HPDE6-E6E7 (cell line): ENCODE results near the gene TJP2.
"Not testable (repeated sequence)": the region's sequence is repeated elsewhere in the genome, so short reads cannot be mapped to it uniquely, and the experiment has no call there.

Experiments used
- DNase-seq: peaks from one replicate; pipeline ENCODE4 v3.0.0; 2011; ENCODE audit warnings: missing footprints; ENCODE audit errors: extremely low spot score

TJP2 gene

DNA sequence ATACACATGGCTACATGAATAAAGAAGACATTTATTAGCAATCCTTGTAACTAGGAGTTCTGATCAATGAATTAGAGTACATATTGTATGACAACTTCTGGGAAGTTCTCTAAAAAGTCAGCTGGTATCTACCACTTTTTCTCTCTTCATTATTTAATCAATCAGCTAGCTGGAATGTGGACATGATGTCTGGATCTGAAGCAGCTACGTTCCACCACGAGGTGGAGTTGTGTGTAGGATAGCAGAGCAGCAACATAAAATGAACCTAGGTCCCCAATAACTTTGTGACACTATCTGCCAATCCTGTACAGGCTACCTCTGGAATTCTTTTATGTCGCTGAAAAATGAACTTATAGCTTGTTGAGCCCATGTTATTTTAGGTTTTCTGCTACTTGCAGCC is 118.0 kb downstream of the TJP2 start:
- DNase-seq: no peak

GRCh38 chr9:69293156-69293555 is 119.1 kb downstream of the TJP2 start:
- DNase-seq: no peak

DNA sequence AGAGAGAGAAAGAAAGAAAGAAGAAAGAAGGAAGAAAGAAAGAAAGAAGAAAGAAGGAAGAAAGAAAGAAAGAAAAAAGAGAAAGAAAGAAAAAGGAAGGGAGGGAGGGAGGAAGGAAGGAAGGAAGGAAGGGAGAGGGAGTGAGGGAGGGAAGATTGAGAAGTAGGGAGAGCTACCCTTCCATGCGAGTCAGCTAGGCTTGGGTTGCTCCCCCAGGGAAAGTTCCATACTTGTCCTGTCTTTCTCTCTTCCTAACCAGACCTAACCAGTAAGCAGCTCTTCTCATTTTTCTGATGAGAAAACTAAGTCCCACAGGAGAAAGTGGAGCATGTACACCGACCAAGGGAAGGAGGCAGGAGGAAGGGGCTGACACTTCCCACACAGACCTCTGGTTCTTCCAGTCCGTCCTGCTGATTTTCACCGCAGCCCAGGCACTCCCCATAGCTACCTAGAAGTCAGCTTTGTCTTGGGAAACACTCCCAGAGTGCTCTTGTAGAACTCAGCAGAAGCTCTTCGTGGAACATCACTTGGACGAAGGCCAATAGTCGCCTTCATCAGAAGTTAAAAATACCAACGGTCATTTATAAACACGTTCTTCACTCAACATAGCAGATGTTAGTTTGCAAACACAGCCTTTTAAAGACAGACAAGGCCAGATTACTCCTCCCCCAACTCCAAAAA is 121.9 kb downstream of the TJP2 start:
- no peak for DNase-seq

GRCh38 chr9:69297300-69297980 is 123.4 kb downstream of the TJP2 start:
- no peak for DNase-seq

DNA sequence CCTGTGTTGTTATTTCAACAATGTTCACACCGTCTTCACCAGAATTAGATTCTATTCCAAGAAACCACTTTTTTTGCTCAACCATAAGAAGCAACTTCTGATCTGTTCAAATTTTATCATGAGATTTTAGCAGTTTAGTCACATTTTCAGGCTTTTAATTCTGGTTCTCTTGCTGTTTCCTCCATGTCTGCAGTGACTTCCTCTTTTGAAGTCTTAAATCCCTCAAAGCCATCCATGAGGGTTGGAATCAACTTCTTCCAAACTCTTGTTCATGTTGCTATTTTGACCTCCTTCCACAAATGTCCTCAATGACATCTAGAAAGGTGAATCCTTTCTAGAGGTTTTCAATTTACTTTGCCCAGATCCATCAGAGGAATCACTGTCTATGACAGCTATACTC is 125.2 kb downstream of the TJP2 start:
- DNase-seq: no peak

GRCh38 chr9:69299826-69300225 is 125.7 kb downstream of the TJP2 start:
- no peak for DNase-seq

DNA sequence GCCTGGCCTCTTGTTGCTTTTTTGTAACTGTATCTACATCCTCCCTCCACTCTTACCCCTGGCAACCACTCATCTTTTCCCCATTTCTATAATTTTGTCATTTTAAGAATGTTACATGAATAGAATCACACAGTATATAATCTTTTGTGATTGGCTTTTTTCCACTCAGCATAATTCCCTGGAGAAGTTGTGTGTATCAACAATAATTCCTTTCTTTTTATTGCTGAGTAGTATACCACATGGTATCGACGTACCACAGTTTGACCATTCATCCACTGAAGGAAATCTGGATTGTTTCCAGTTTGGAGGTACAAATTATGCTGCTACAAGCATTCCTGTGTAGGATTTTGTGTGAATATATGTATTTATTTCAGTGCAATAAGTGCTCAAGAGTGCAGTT is 129.3 kb downstream of the TJP2 start:
- DNase-seq: no peak

GRCh38 chr9:69306895-69307445 is 132.9 kb downstream of the TJP2 start:
- not testable (repeated sequence) for DNase-seq

GRCh38 chr9:69307446-69308205 is 133.5 kb downstream of the TJP2 start:
- DNase-seq: no peak

DNA sequence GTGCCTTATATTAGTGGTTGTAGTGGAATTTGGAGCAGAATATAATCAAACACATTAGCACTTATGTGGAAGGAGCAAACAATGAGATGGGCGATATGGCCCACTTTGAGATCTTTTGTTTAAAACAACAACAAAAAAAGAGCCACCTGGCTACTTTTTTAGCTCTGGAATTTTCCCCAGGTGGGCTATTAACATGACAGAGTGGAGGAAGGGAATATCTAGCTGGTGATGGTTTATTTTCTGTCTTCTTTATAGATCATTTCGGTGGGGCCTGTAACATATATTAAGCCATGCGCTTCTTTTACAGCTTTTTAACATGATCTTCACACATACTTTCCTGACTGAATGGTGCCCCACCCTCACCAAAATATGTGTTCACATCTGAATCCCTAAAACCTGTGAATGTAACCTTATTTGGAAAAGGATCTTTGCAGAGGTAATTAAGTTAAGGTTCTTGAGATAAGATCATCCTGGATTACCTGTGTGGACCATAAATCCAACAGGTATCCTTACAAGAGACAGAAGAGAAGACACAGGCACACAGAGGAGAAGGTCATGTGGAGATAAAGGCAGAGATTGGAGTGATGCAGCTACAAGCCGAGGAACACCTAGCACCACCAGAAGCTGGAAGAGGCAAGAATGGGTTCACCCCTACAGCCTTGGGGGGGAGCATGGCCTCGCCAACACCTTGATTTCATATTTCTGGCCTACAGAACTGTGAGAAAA is 134.3 kb downstream of the TJP2 start:
- no peak for DNase-seq

GRCh38 chr9:69313175-69313574 is 139.1 kb downstream of the TJP2 start:
- DNase-seq: no peak

DNA sequence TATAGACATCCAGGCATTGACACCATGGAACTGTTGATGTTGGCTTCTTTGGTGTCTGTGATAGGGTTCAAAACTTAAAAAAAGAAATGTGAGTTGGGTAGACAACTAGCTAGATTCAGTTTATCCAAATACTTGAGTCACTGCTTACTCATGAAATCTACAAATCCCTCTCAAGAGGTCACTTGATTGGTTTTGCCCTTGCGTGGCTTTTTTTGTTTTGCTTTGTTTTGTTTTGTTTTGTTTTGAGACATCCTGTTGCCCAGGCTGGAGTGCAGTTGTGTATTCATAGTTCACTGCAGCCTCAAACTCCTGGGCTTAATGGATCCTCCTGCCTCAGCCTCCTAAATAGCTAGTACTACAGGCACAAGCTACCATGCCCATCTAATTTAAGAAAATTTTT is 140.5 kb downstream of the TJP2 start:
- no peak for DNase-seq

- DNase-seq: no peak
Observed at GRCh38 chr9:69317081-69317480, 143.0 kb downstream of the TJP2 start.

DNA sequence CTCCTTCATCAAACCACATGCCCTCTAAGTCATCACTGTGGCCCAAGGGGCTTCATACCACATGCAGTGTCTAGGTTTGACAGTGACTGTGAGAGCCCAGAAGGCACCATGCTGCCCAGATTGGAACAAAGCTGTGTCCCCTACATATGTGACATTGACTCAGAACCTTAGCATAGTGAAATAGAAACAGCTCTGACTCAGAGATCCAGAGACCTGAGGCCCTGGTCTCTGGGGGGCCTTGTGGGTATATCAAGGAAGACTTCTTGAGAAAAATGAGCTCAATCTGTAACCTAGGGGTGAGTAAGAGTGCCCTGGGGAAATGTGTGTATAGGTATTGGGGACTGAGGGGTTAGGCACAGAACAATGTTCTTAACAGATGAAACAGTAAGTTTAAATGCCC is 143.8 kb downstream of the TJP2 start:
- DNase-seq: no peak

DNA sequence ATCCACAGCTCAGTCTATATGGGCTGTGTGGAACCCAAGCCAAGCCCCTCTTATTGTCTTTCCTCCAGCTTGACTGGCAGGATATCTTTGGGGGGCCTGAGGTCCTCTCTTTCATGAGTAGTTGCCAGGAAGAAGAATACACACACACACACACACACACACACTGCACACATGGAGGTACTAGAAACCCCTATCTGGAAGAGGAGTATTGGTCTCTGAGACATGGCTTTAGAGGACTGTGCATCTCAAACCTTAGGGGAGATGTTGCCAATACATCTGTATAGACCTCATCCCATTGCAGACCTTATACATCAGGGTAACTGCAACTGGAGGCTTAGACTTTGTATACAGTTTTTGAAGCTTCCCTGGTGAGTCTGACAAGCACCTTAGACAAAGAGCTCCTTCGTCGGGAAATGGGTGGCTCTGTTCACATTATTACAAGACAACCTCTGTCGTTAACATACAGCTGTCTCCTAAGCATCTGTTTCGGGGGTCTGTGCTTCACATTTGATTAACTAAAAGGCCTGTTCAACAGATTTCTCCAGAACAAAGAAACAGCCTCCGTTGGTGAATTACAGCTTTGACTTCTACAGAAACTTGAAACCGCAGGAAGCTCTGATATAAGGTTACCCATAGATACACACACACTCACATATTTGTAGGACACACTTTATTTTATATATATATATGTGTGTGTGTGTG is 145.4 kb downstream of the TJP2 start:
- no peak for DNase-seq

DNA sequence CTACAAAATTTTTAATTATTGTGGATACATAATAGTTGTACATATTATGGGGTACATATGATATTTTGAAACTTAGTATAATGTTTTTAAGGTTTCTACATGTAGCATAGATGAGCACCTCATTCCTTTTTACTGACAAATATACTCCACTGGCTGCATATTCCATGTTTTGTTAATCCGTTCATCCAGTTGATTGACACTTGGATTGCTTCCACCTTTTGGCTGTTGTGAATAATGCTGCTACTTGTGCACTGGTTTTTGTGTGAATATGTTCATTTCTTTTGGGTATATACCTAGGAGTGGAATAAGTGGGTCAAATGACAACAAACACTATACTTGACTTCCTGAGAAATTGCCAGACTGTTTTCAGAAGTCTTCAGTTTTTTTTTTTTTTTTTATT is 148.2 kb downstream of the TJP2 start:
- DNase-seq: no peak

- DNase-seq: no peak
Observed at GRCh38 chr9:69323861-69324260, 149.8 kb downstream of the TJP2 start.
